Measurements from ENCODE around the gene NHP2. TPM values are rescaled to one million over a fixed set of nuclear protein-coding genes. Genes with fewer than 3 reads are reported as not detected.

Gene NHP2
- total and polyA plus RNA-seq, 11 donors, result 60.9 to 320 (median 79.5) TPM

DNA sequence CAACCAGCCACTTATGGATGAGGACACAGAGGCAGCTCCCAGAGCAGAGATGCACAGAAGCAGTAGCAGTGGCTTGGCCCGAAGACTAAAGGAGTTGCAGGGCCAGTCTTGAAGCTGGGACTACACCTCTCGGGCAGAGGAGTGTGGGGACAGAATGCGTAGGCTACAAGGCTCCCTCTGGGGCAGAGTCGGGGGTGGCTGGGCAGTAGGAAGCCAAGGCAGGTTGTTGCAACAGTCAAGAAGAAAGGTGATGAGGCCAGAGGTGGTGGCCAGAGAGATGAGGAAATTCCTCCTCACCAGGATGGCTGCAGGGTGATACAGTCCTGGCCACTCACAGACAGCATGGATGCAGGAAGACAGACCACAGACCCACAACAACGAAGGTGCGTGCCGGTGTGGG lies 45.2 kb downstream of the NHP2 start:
- Histone ChIP-seq H3K9me3 (peaks cover 0 to 5% (median 0%) of the 10 kb centered on the region in 12 donors), H3K4me3 (no peak overlapping the region), H3K36me3 (no peaks in the 10 kb centered on the region), H3K4me1 (peaks cover 0 to 6% (median 0%) of the 10 kb centered on the region in 12 donors), H3K27ac (no peak overlapping the region), H3K27me3 (peaks cover 0 to 13% (median under 1%) of the 10 kb centered on the region in 9 donors)
- intact Hi-C loops (cut with DNase I), result no loop called here
- ATAC-seq (no peak), DNase-seq (no peak)
- TF ChIP-seq, protein P1, sequence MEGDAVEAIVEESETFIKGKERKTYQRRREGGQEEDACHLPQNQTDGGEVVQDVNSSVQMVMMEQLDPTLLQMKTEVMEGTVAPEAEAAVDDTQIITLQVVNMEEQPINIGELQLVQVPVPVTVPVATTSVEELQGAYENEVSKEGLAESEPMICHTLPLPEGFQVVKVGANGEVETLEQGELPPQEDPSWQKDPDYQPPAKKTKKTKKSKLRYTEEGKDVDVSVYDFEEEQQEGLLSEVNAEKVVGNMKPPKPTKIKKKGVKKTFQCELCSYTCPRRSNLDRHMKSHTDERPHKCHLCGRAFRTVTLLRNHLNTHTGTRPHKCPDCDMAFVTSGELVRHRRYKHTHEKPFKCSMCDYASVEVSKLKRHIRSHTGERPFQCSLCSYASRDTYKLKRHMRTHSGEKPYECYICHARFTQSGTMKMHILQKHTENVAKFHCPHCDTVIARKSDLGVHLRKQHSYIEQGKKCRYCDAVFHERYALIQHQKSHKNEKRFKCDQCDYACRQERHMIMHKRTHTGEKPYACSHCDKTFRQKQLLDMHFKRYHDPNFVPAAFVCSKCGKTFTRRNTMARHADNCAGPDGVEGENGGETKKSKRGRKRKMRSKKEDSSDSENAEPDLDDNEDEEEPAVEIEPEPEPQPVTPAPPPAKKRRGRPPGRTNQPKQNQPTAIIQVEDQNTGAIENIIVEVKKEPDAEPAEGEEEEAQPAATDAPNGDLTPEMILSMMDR (IDR thresholded peaks at IDR 0.05), result no peak
- TF ChIP-seq POLR2A (IDR thresholded peaks at IDR 0.05), result no peak
- 89 to 91% (median 89%) methylated on average over 7 of the region's 7 CpGs for WGBS, 4 donors

DNA sequence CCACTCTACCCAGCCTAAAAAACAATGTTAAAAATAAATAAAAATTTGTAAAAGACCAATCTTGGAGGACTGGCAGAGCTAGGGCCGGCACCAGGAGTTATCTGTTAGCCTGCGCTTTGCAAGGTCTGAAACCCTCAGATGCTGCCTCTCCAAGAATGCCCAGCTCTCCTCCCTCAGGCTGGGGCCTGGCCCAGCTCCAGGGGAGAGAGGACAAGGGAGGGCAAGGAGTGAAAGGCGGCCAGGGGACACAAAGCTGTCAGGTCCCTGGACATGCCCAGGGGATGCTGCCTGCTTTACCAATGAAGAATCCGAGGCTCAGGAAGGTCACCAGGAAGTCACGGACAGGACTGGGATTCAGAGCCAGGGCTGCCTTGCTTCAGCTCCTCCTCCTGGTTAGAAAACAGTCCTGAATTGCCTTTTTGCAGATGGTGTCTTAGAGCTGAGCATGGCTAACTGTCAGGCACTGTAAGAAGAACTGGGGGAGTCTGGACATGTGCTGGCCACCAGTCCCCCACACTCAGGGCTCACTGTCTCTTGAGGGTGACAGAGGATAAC lies 45.9 kb downstream of the NHP2 start:
- TF ChIP-seq, protein P1 (IDR thresholded peaks at IDR 0.05), result no peak
- no peak for TF ChIP-seq POLR2A (IDR thresholded peaks at IDR 0.05)

DNA sequence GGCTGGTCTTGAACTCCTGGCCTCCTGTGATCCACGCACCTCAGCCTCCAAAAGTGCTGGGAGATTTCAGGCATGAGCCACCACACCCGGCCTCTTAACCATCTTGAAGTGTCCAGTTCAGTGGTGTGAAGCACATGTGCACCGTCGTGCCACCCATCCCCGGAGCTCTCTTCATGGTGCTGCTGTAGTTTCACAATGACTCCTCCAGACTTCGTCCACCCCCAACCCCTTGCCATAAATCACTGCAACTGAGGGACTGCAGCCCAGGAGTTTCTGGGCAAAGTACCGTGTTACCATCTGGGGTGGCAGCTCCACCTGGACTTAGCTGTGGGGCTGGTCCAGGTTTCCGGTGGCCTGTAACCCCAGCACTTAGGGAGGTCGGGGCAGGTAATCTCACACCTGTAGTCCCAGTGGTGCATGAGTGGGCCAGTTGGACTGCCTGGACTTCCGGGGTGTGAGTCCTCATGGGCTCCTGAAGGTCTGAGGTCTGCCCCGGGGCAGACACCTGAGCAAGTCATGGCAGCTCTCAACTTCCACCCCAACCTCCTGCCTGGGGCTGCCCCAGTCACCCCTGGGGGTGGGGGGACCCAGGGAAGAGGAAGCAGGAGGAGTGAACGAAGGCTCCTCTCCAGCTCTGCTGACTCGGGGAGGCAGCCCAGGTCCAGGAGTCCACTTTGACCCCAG lies 47.0 kb downstream of the NHP2 start:
- Histone ChIP-seq H3K27me3 (no peaks in the 10 kb centered on the region), H3K4me3 (no peak overlapping the region), H3K36me3 (no peaks in the 10 kb centered on the region), H3K4me1 (peaks cover 0 to 6% (median 0%) of the 10 kb centered on the region in 12 donors), H3K9me3 (no peaks in the 10 kb centered on the region), H3K27ac (no peak overlapping the region)
- peak in 1 of 5 donors; percentile 28 for DNase-seq
- ATAC-seq, result peak in 1 of 4 donors; percentile 23
- WGBS, 4 donors, result 83 to 93% (median 90%) methylated on average over 9 to 13 of the region's 13 CpGs
- TF ChIP-seq, protein P1 (IDR thresholded peaks at IDR 0.05), result no peak
- no peak for TF ChIP-seq POLR2A (IDR thresholded peaks at IDR 0.05)
- intact Hi-C loops (cut with DNase I), result no loop called here

More for the DNA sequence above, 45.9 kb downstream of the NHP2 start:
- Histone ChIP-seq H3K27ac (no peak overlapping the region), H3K9me3 (peaks cover 0 to 5% (median 0%) of the 10 kb centered on the region in 12 donors), H3K27me3 (peaks cover 0 to 7% (median 0%) of the 10 kb centered on the region in 9 donors), H3K4me1 (peaks cover 0 to 6% (median 0%) of the 10 kb centered on the region in 12 donors), H3K36me3 (no peaks in the 10 kb centered on the region), H3K4me3 (no peak overlapping the region)
- no peak for ATAC-seq
- WGBS, 4 donors, result 40 to 59% (median 50%) methylated on average over 5 of the region's 5 CpGs
- no peak for DNase-seq
- intact Hi-C loops (cut with DNase I), result no loop called here

DNA sequence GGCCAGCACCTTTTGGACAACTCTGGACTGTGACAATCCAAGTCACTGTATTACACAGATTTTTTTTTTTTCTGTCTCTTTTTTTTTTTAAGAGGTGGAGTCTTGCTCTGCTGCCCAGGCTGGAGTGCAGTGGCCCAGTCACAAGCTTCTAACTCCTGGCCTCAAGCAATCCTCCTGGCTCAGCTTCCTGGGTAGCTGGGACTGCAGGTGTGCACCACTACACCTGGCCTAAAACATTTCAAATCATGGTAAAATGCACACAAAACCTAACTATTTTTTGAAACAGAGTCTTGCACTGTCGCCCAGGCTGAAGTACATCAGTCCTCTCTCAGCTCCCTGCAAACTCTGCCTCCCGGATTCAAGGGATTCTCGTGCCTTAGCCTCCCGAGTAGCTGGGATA lies 47.6 kb downstream of the NHP2 start:
- ATAC-seq (no peak), DNase-seq (peak in 1 of 5 donors; percentile 4)
- Histone ChIP-seq H3K27ac (no peak overlapping the region), H3K4me1 (peaks cover 0 to 6% (median 0%) of the 10 kb centered on the region in 12 donors), H3K9me3 (no peaks in the 10 kb centered on the region), H3K4me3 (no peak overlapping the region), H3K36me3 (no peaks in the 10 kb centered on the region), H3K27me3 (no peaks in the 10 kb centered on the region)
- intact Hi-C loops (cut with DNase I), result no loop called here
- 67 to 75% (median 71%) methylated on average over 4 of the region's 4 CpGs for WGBS, 4 donors
- TF ChIP-seq POLR2A (IDR thresholded peaks at IDR 0.05), result no peak
- TF ChIP-seq, protein P1 (IDR thresholded peaks at IDR 0.05), result no peak

Data from heart left ventricle (tissue), 16 donors.